Mucosa of descending colon (tissue), 3 donors: Measurements from ENCODE around the gene CABP4. TPM values are rescaled to one million over a fixed set of nuclear protein-coding genes. Genes with fewer than 3 reads are reported as not detected.

Experiments used
- ATAC-seq: fragments of 200-7000 bp; cut with Tn5 transposase; one replicate; pipeline ENCODE4 v1.9.1; 2020; ENCODE audit warnings: mild to moderate bottlenecking, moderate library complexity
- DNase-seq, 3 donors: peaks; one replicate each; pipeline ENCODE4 v3.0.0-alpha.2; 2020
- H3K36me3 ChIP-seq: fragments of 200-600 bp; one replicate; pipeline ENCODE4 v1.8.0; 2021; ENCODE audit warnings: low read depth, mild to moderate bottlenecking
- H3K4me1 ChIP-seq: fragments of 200-600 bp; one replicate; pipeline ENCODE4 v1.8.0; 2021; ENCODE audit warnings: low read depth, mild to moderate bottlenecking
- H3K4me3 ChIP-seq: fragments of 200-600 bp; one replicate; pipeline ENCODE4 v1.8.0; 2021; ENCODE audit warnings: mild to moderate bottlenecking
- H3K9me3 ChIP-seq: fragments of 200-600 bp; one replicate; pipeline ENCODE4 v1.8.0; 2021; ENCODE audit warnings: mild to moderate bottlenecking
- CTCF ChIP-seq: fragments of 200-600 bp; IDR thresholded peaks from one replicate; pipeline ENCODE4 v1.8.0; 2022; ENCODE audit warnings: antibody characterized with exemption, mild to moderate bottlenecking
- intact Hi-C, 2 donors: fragments of 100-400 bp; cut with DNase I in 1 of 2; cut with micrococcal nuclease in 1 of 2; formaldehyde crosslinking; loops; one replicate each; pipeline versions ENCODE4 v1.11.0 to v1.11.1; 2022; cut with DNase I, micrococcal nuclease
- total RNA-seq, 3 donors: library from RNA; stranded (reverse); fragmentation: NEBNext Ultra II Directional in 2 of 3; extraction: Animal tissue kit (Norgen Biotek cat#: 25700) in 2 of 3; gene quantifications; one replicate each; pipeline versions ENCODE4 v1.2.1 to v1.2.4, GENCODE V29; 2021 to 2023
- donor health status: DM: no; HTN: no; CAD: no; lungs with moderate emphysema.
- donor health status: DM: no; HTN: no; CAD: no.
- donor health status: DM: no; HTN: yes; CAD: no.

Gene CABP4
- total RNA-seq, 3 donors from 2014 or later, result 0.95 to 1.9 (median 1.2) TPM

- no peak overlapping the region for H3K4me3 ChIP-seq
Measured at GRCh38 chr11:67498544-67498972, 43.4 kb downstream of the CABP4 start.

DNA sequence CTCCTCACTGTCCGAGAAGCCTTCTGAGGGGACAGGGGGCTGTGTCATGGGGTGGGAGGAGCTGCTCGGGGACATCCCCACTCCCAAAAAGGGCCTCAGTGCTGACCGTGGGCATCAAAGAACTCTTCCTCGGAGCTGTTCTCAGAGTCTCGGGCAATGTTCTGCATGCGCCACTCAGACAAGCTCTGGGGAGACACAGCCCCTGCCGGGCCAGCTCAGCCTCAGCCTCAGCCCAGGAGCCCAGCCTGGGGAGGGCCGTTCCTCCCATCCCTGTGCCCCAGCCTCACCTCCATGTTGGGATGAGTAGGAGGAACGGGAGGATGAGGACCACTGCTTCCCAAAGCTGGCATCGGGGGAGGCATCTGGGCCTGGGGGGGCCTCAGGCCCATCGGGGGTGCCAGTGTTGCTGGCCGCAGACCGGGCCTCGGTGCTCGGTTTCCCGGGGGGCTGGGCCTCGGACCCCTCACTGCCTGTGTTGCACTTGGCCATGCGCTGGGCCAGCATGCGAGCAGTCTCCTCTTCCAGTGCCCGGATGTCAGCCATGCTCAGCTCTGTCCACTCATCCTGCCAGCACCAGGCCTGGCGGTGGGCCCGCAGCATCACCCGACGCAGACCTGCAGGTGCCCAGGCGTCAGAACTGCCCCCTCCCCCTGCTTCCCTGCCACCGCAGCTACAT lies 44.8 kb downstream of the CABP4 start:
- TF ChIP-seq CTCF, result no peak
- H3K36me3 ChIP-seq, result peaks cover 1% of the 10 kb centered on the region
- ATAC-seq (no peak), DNase-seq (peak in 1 of 3 donors; percentile 56)
- no peaks in the 10 kb centered on the region for H3K9me3 ChIP-seq
- intact Hi-C loops, result no loop called here
- peaks cover 9% of the 10 kb centered on the region for H3K4me1 ChIP-seq
- H3K4me3 ChIP-seq, result no peak overlapping the region

More at GRCh38 chr11:67498544-67498972, 43.4 kb downstream of the CABP4 start:
- H3K4me1 ChIP-seq, result peaks cover 3% of the 10 kb centered on the region
- no peak for ATAC-seq
- H3K9me3 ChIP-seq, result no peaks in the 10 kb centered on the region
- no peak for TF ChIP-seq CTCF
- peaks cover 3% of the 10 kb centered on the region for H3K36me3 ChIP-seq
- peak in 1 of 3 donors; percentile 47 for DNase-seq
- intact Hi-C loops, result no loop called here

DNA sequence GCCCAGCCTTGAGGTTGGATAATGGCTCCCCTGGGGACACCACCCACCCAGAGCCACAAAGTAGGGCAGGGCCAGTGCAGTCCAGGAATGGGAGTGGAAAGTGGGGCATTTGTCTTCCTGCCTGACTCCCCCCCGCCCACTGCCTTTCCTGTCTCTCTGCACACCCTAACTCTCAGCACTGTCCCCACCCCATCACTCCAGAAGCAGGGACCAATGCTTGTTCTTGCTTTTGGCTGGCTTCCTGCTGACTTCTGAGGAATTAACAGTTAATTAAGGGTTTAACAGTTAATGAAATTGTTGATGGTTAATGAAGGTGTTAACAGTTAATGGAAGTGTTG lies 45.3 kb downstream of the CABP4 start:
- Histone ChIP-seq H3K4me3 (no peak overlapping the region), H3K9me3 (no peaks in the 10 kb centered on the region), H3K36me3 (no peaks in the 10 kb centered on the region), H3K4me1 (peaks cover 11% of the 10 kb centered on the region)
- ATAC-seq (no peak), DNase-seq (no peak)
- intact Hi-C loops, result no loop called here
- no peak for TF ChIP-seq CTCF

DNA sequence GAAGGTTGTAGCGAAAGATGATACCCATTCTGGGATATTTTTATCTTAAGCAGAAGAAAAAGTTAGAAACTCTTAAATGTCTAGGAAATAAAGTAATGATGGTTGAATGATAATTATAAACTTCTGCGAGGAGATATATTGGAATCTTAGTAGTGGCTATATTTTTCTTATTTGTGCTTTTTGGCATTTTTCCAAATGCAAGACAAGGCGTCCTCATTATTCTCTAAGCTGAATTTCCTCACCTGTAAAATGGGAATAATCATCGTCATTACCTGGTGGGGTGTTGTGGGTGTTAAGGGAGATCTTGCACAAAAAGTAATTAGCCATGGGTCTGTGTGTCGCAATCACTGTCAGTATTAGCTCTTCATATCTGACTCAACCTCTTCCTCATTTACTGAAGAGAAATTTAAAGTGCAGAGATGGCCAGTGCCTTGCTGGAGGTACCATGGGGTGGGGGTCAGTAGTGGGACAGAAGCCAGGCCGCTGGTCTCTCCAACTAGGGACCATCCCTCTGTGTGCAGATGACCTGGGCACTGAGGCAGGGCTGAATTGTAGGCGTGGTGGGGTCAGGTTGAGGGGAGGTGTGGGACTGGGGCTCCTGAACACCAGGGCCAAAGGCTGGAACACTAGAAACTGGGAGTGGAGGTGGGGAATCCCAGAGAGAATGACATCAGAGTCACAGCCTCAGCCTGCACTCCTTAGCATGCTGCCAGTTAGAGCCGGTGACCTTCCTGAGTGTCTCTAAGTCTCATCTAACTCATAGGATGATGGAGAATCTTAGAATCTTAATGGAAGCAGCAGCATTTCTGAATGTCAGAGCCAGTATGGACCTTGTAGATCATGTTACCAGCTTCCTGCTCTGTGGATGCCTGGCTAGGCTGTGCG lies 45.9 kb downstream of the CABP4 start:
- DNase-seq (peak in 1 of 3 donors; percentile 50), ATAC-seq (no peak)
- Histone ChIP-seq H3K36me3 (no peaks in the 10 kb centered on the region), H3K9me3 (no peaks in the 10 kb centered on the region), H3K4me3 (no peak overlapping the region), H3K4me1 (peaks cover 16% of the 10 kb centered on the region)
- TF ChIP-seq CTCF, result no peak
- intact Hi-C loops, result no loop called here

DNA sequence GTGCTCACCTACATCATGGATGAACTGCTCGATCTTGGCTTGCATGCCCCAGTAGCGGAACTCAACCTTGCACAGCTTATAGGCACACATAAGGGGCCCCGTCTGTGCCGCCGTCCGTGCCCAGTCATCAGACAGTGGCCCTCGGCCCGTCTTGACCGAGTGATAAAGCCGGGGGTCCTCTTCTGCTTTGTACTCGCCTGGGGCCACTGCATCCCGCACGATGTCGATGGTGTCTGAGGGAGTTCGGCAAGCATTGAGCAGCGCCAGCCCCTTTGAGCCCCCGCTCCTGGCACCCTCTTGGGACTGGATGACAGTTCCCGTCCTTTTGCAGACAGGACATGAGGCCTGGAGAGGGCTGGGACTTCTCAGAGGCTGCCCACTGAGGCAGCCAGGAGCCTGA lies 46.7 kb downstream of the CABP4 start:
- TF ChIP-seq CTCF, result no peak
- ATAC-seq (no peak), DNase-seq (peak in 1 of 3 donors; percentile 57)
- Histone ChIP-seq H3K36me3 (no peaks in the 10 kb centered on the region), H3K9me3 (no peaks in the 10 kb centered on the region), H3K4me1 (peaks cover 23% of the 10 kb centered on the region), H3K4me3 (no peak overlapping the region)
- intact Hi-C loops, result no loop called here
